ENCODE measurements around the gene SHBG.

Gene SHBG

DNA sequence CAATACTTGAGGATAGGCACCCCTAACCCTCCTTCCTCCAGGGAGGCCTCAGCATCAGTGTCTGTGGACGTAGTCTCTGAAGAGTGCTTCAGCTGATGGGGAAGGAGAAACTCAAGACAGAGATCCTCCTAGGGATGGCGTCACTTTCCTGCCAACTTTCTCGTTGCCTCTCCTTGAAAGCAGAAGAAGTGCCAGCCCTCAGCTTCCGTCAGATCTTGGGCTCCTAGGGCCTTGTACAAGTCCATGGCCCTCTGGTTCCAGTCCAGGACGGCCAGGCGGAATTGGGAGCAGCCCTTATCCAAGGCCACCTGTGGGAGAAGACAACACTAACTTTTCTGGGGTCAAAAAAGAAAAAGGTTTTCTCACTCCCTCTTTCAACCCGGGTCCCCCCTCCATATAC lies 3.6 kb upstream of the SHBG start:
- DNase-seq (ENCODE audit: low read depth): no peak
- peak overlapping the region; percentile 84 for H3K4me3 ChIP-seq (ENCODE audit: low read length)
- TF ChIP-seq, protein P1, sequence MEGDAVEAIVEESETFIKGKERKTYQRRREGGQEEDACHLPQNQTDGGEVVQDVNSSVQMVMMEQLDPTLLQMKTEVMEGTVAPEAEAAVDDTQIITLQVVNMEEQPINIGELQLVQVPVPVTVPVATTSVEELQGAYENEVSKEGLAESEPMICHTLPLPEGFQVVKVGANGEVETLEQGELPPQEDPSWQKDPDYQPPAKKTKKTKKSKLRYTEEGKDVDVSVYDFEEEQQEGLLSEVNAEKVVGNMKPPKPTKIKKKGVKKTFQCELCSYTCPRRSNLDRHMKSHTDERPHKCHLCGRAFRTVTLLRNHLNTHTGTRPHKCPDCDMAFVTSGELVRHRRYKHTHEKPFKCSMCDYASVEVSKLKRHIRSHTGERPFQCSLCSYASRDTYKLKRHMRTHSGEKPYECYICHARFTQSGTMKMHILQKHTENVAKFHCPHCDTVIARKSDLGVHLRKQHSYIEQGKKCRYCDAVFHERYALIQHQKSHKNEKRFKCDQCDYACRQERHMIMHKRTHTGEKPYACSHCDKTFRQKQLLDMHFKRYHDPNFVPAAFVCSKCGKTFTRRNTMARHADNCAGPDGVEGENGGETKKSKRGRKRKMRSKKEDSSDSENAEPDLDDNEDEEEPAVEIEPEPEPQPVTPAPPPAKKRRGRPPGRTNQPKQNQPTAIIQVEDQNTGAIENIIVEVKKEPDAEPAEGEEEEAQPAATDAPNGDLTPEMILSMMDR (IDR thresholded peaks at IDR 0.05; ENCODE audit: insufficient read depth, low read depth, low read length, missing control alignments): no peak

DNA sequence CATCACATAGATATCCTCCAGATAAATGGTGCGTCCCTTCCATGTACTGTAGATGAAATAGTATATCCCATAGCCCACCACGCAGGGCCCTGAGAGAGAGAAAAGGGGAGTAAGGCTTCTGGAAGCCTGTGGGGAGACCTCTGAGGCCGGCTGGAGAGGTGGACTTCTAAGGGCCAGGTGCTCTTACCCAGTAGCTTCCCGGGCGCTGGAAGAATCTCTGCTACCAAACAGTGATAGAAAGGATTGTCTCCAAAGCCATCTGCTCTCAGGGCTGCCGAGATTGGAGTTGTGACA lies 3.0 kb upstream of the SHBG start:
- H3K4me3 ChIP-seq (ENCODE audit: low read length): peak overlapping the region; percentile 84
- no peak for DNase-seq (ENCODE audit: low read depth)
- TF ChIP-seq, protein P1 (IDR thresholded peaks at IDR 0.05; ENCODE audit: insufficient read depth, low read depth, low read length, missing control alignments): no peak

DNA sequence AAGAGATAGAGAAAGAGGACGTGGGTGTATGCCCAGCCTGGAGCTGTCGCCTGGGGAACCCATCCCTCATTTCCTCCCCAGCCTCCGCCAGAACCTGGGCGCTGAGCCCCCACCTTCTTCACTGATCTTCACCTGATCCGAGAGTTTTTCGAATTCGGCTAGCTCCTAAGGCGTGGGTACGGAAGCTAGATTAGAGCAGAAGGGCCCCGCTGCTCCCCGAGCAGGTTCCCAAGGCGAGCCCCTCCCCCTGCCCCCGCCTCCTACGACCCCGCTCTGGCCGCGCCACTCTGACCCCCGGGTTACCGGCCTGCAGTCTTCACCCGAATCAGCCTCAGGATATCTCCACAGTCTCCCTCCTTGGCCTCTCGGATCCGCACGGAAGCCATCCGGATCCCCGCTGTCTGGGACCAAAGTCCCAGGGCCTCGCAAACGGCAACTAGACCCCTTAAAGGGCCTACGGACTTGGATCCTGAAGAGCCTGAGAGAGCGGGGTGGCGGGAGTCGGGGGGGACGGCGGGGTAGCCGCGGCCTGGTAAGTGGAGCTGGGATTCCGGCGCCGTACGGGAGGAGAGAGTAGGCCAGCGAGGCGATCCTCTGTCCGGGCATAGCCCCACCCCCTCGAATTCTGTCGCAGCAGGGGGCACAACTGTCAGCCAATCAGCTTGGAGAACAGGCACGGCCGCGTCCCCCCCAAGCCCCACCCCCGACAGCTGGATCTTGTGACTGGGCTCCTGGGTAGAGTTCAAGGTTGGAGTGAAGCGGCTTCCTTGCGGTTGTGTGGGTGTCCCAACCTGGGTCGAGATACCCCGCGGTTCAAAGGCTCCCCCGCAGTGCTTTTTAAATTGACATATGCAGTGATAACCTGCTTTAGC lies 2.4 kb upstream of the SHBG start, which contains the start of gene SAT2:
Gene SAT2, minus strand, starts transcription at position 572 of the 872 bp plus-strand sequence. Its CDS starts 186 bp downstream, at position 386.
- TF ChIP-seq, protein P1 (IDR thresholded peaks at IDR 0.05; ENCODE audit: insufficient read depth, low read depth, low read length, missing control alignments): no peak
- peak; percentile 92 for DNase-seq (ENCODE audit: low read depth)
- peak within 1 kb of the TSS; percentile 84 for H3K4me3 ChIP-seq (ENCODE audit: low read length)

- TF ChIP-seq, protein P1 (IDR thresholded peaks at IDR 0.05; ENCODE audit: insufficient read depth, low read depth, low read length, missing control alignments): no peak
- no peak overlapping the region for H3K4me3 ChIP-seq (ENCODE audit: low read length)
- no peak for DNase-seq (ENCODE audit: low read depth)
These were observed 1.8 kb downstream of the SHBG start for GRCh38 chr17:7631398-7632380.

DNA sequence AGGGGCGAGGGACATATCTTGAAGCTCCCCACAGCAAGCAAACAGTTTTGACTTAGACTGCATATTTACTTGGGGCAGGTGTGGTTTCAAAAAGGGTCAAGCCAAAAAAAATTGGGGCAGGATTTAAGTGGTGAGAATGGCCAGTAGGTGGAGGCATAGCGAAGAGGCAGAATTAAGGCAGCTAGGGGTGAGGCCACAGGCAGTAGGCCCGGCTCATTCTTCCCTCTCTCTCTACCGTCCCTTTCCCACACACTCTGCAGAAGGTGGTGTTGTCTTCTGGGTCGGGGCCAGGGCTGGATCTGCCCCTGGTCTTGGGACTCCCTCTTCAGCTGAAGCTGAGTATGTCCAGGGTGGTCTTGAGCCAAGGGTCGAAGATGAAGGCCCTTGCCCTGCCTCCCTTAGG lies 2.6 kb downstream of the SHBG start:
- TF ChIP-seq, protein P1 (IDR thresholded peaks at IDR 0.05; ENCODE audit: insufficient read depth, low read depth, low read length, missing control alignments): peak; percentile 74
- H3K4me3 ChIP-seq (ENCODE audit: low read length): no peak overlapping the region
- peak; percentile 74 for DNase-seq (ENCODE audit: low read depth)

GRCh38 chr17:7633093-7633492 lies 3.2 kb downstream of the SHBG start:
- no peak for DNase-seq (ENCODE audit: low read depth)
- H3K4me3 ChIP-seq (ENCODE audit: low read length): no peak overlapping the region
- TF ChIP-seq, protein P1 (IDR thresholded peaks at IDR 0.05; ENCODE audit: insufficient read depth, low read depth, low read length, missing control alignments): no peak

All from epithelial cell of esophagus (primary cell).